H9 (cell line): Measurements from ENCODE around the gene DIS3. TPM values are rescaled to one million over a fixed set of nuclear protein-coding genes. Genes with fewer than 3 reads are reported as not detected.
"Not testable (repeated sequence)": the region's sequence is repeated elsewhere in the genome, so short reads cannot be mapped to it uniquely, and the experiment has no call there.

Source experiments
- DNase-seq: peaks from one replicate; pipeline ENCODE4 v3.0.0-alpha.2; 2017
- H2AFZ ChIP-seq: one replicate; pipeline ENCODE4 v1.6.1; 2013; ENCODE audit warnings: mild to moderate bottlenecking, low read length, control low read depth, moderate library complexity
- H2AK5ac ChIP-seq: 2 replicates; pipeline ENCODE4 v1.6.1; 2013; ENCODE audit warnings: low read length, control low read depth, mixed read lengths; ENCODE audit not compliant: insufficient read length
- H2BK120ac ChIP-seq: one replicate; pipeline ENCODE4 v1.6.1; 2013; ENCODE audit warnings: low read depth, mild to moderate bottlenecking, low read length, control low read depth, inconsistent platforms; ENCODE audit not compliant: poor library complexity, severe bottlenecking
- H2BK12ac ChIP-seq: 2 replicates; pipeline ENCODE4 v1.6.1; 2013; ENCODE audit warnings: low read length, control low read depth, mixed read lengths, low read depth; ENCODE audit not compliant: insufficient read length
- H2BK15ac ChIP-seq: 2 replicates; pipeline ENCODE4 v1.6.1; 2013; ENCODE audit warnings: low read depth, low read length, control low read depth
- H2BK20ac ChIP-seq: one replicate; pipeline ENCODE4 v1.6.1; 2013; ENCODE audit warnings: low read depth, mild to moderate bottlenecking, low read length, control low read depth, inconsistent platforms; ENCODE audit not compliant: poor library complexity, severe bottlenecking
- H2BK5ac ChIP-seq: 2 replicates; pipeline ENCODE4 v1.6.1; 2013; ENCODE audit warnings: low read length, control low read depth, mixed read lengths; ENCODE audit not compliant: insufficient read length
- H3K14ac ChIP-seq: 2 replicates; pipeline ENCODE4 v1.6.1; 2013; ENCODE audit warnings: low read length, control low read depth; ENCODE audit not compliant: insufficient read depth
- H3K18ac ChIP-seq: 2 replicates; pipeline ENCODE4 v1.6.1; 2013; ENCODE audit warnings: low read depth, mild to moderate bottlenecking, mixed read lengths, low read length, control low read depth; ENCODE audit not compliant: insufficient read length
- H3K23ac ChIP-seq: 2 replicates; pipeline ENCODE4 v1.6.1; 2013; ENCODE audit warnings: low read length, control low read depth, mixed read lengths, low read depth; ENCODE audit not compliant: insufficient read length
- H3K23me2 ChIP-seq: 2 replicates; pipeline ENCODE4 v1.6.1; 2013; ENCODE audit warnings: low read depth, mild to moderate bottlenecking, mixed read lengths, low read length, control low read depth; ENCODE audit not compliant: insufficient read length, poor library complexity, severe bottlenecking
- H3K27ac ChIP-seq: 2 replicates; pipeline ENCODE4 v1.5.1; 2013; ENCODE audit warnings: low read length, control low read depth, mixed read lengths, low read depth; ENCODE audit not compliant: insufficient read length
- H3K27me3 ChIP-seq: 2 replicates; pipeline ENCODE4 v1.6.1; 2013; ENCODE audit warnings: low read length, control low read depth, inconsistent platforms; ENCODE audit not compliant: insufficient read depth
- H3K4ac ChIP-seq: 2 replicates; pipeline ENCODE4 v1.6.1; 2013; ENCODE audit warnings: low read depth, mild to moderate bottlenecking, control low read depth, inconsistent platforms, low read length, moderate library complexity
- H3K4me1 ChIP-seq: 2 replicates; pipeline ENCODE4 v1.6.1; 2013; ENCODE audit warnings: low read length, control low read depth, inconsistent platforms; ENCODE audit not compliant: insufficient read depth
- H3K4me2 ChIP-seq: 2 replicates; pipeline ENCODE4 v1.6.1; 2013; ENCODE audit warnings: low read length, control low read depth, mixed read lengths; ENCODE audit not compliant: insufficient read length, insufficient read depth
- H3K56ac ChIP-seq: 2 replicates; pipeline ENCODE4 v1.6.1; 2013; ENCODE audit warnings: low read depth, mild to moderate bottlenecking, mixed read lengths, low read length, control low read depth; ENCODE audit not compliant: insufficient read length
- H3K79me1 ChIP-seq: 2 replicates; pipeline ENCODE4 v1.6.1; 2013; ENCODE audit warnings: low read depth, mild to moderate bottlenecking, moderate library complexity, low read length, control low read depth, inconsistent platforms; ENCODE audit not compliant: insufficient read depth, poor library complexity, severe bottlenecking
- H3K79me2 ChIP-seq: 2 replicates; pipeline ENCODE4 v1.6.1; 2013; ENCODE audit warnings: low read length, control low read depth, inconsistent platforms; ENCODE audit not compliant: insufficient read depth
- H3K9ac ChIP-seq: 2 replicates; pipeline ENCODE4 v1.6.1; 2013; ENCODE audit warnings: low read length, control low read depth, mixed read lengths; ENCODE audit not compliant: insufficient read length; ENCODE audit errors: extremely low read depth
- H3K9me3 ChIP-seq: one replicate; pipeline ENCODE4 v1.6.1; 2013; ENCODE audit warnings: low read depth, low read length, inconsistent platforms; ENCODE audit not compliant: control insufficient read depth
- H3T11ph ChIP-seq: one replicate; pipeline ENCODE4 v1.6.1; 2013; ENCODE audit warnings: mild to moderate bottlenecking, low read length, control low read depth, inconsistent platforms
- H4K20me1 ChIP-seq: one replicate; pipeline ENCODE4 v1.6.1; 2013; ENCODE audit not compliant: control insufficient read depth, insufficient read length, insufficient read depth
- H4K5ac ChIP-seq: 2 replicates; pipeline ENCODE4 v1.6.1; 2013; ENCODE audit warnings: low read depth, mild to moderate bottlenecking, mixed read lengths, low read length, control low read depth; ENCODE audit not compliant: insufficient read length
- H4K8ac ChIP-seq: replicated peaks from 2 replicates; pipeline ENCODE4 v1.6.1; 2013; ENCODE audit warnings: low read length, control low read depth, mixed read lengths, low read depth; ENCODE audit not compliant: insufficient read length
- H4K91ac ChIP-seq: 2 replicates; pipeline ENCODE4 v1.6.1; 2013; ENCODE audit warnings: low read depth, mild to moderate bottlenecking, moderate library complexity, mixed read lengths, low read length, control low read depth; ENCODE audit not compliant: insufficient read length
- H3K27ac Mint-ChIP-seq, 3 experiments: 2 replicates in 2 of 3; 3 replicates in 1 of 3; pipeline ENCODE4 v1.8.0; 2020 to 2021; ENCODE audit warnings: mixed read lengths in 3 of 3, mild to moderate bottlenecking in 1 of 3, moderate library complexity in 1 of 3
- H3K27me3 Mint-ChIP-seq: 2 replicates; pipeline ENCODE4 v1.8.0; 2021; ENCODE audit warnings: low read depth, mild to moderate bottlenecking, moderate library complexity, mixed read lengths
- H3K36me3 Mint-ChIP-seq, 3 experiments: 2 replicates in 2 of 3; 3 replicates in 1 of 3; pipeline ENCODE4 v1.8.0; 2020 to 2021; ENCODE audit warnings: low read depth in 3 of 3, mixed read lengths in 3 of 3; ENCODE audit not compliant: insufficient read depth in 1 of 3
- H3K4me1 Mint-ChIP-seq, 2 experiments: 2 replicates each; pipeline ENCODE4 v1.8.0; 2020; ENCODE audit warnings: mixed read lengths in 2 of 2
- H3K4me3 Mint-ChIP-seq, 2 experiments: 2 replicates in 1 of 2; 3 replicates in 1 of 2; pipeline ENCODE4 v1.8.0; 2020 to 2021; ENCODE audit warnings: mild to moderate bottlenecking in 2 of 2, mixed read lengths in 2 of 2, moderate library complexity in 1 of 2
- H3K9me3 Mint-ChIP-seq, 2 experiments: 2 replicates in 1 of 2; 3 replicates in 1 of 2; pipeline ENCODE4 v1.8.0; 2020; ENCODE audit warnings: mild to moderate bottlenecking in 2 of 2, mixed read lengths in 2 of 2, moderate library complexity in 1 of 2
- CTCF ChIP-seq: fragments of 200-600 bp; sonication (generic); conservative IDR thresholded peaks from 3 replicates; pipeline ENCODE4 v1.8.0; 2021; ENCODE audit warnings: antibody characterized with exemption, mild to moderate bottlenecking
- WGBS: extraction: QIAGEN DNeasy Blood & Tissue Kit; methylation state at CpG from one replicate; pipeline ENCODE4 v1.1.7; 2013; ENCODE audit warnings: missing lambda C conversion rate, low lambda C conversion rate, mixed read lengths; ENCODE audit not compliant: insufficient read length; ENCODE audit errors: extremely low coverage; 5-methylcytosine and 5-hydroxymethylcytosine counted together
- total RNA-seq: library from RNA; stranded (reverse); gene quantifications from 2 replicates; pipeline ENCODE4 v1.2.1, GENCODE V29; 2021

The DIS3 gene
- total RNA-seq, 1 experiment from 2014 or later, result 47.3 TPM

DNA sequence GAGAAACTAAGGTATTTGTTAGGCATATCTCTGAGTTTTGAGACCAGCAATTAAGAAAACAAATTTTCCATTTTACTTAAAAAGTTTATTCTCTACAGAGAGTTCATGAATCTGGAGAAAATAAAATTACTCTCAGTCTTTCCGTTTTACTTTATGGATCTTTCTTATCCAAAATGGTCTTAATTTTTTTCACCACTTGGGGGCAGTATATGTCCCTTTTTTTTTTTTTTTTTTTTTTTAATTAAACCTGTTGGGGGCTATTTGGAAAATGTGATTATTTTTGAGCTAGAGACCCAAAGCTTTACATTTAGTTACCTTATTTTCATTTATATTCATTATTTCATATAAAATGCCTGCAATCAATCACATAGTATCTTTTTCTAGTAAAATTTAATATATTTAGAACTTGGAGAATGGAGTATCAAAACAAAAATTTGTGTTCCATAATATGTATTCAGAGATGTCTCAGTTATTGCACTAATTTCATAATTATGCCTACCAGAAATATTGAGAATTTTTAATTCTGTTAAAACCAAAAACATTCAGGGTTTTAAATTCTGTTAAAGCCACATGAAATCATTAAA is 27.3 kb upstream of the DIS3 start:
- Histone ChIP-seq H3K56ac (no peak overlapping the region), H2BK5ac (no peak overlapping the region), H3K4me2 (no peak overlapping the region), H4K20me1 (no peaks in the 10 kb centered on the region), H3K9ac (no peak overlapping the region), H4K8ac (no peak overlapping the region), H3K79me1 (no peaks in the 10 kb centered on the region), H3K27ac (no peak overlapping the region), H3K23me2 (no peaks in the 10 kb centered on the region), H2BK20ac (no peak overlapping the region), H2BK15ac (no peak overlapping the region), H3K14ac (no peak overlapping the region), H3K4me1 (no peaks in the 10 kb centered on the region), H2AK5ac (no peak overlapping the region), H3K23ac (no peak overlapping the region), H3K4ac (no peak overlapping the region), H2AFZ (no peak overlapping the region), H2BK12ac (no peak overlapping the region), H3K18ac (no peak overlapping the region), H3K9me3 (no peaks in the 10 kb centered on the region), H3K27me3 (no peaks in the 10 kb centered on the region), H3K79me2 (no peaks in the 10 kb centered on the region), H4K5ac (no peak overlapping the region), H4K91ac (no peak overlapping the region), H2BK120ac (no peak overlapping the region), H3T11ph (no peak overlapping the region)
- H3K27me3 Mint-ChIP-seq, result no peaks in the 10 kb centered on the region
- no peaks in the 10 kb centered on the region for H3K9me3 Mint-ChIP-seq
- H3K36me3 Mint-ChIP-seq, result peaks cover 9 to 18% (median 16%) of the 10 kb centered on the region in 3 experiments
- peak; percentile 76 for TF ChIP-seq CTCF
- H3K4me3 Mint-ChIP-seq, result no peak overlapping the region
- H3K4me1 Mint-ChIP-seq, result no peaks in the 10 kb centered on the region
- no peak for DNase-seq
- no CpG with 5 or more reads among the region's 1 CpG for WGBS
- H3K27ac Mint-ChIP-seq, result no peak overlapping the region

- not testable (repeated sequence) for H3K56ac ChIP-seq, H2AK5ac ChIP-seq, H2BK15ac ChIP-seq, H3K23me2 ChIP-seq, H3K18ac ChIP-seq, H3K4ac ChIP-seq, H4K8ac ChIP-seq, H3K4me2 ChIP-seq, H3K9me3 Mint-ChIP-seq, H3K27me3 ChIP-seq, H2AFZ ChIP-seq, H3K9me3 ChIP-seq, H3K14ac ChIP-seq, H2BK20ac ChIP-seq, H3K79me1 ChIP-seq, DNase-seq, H3T11ph ChIP-seq, H3K4me1 ChIP-seq, H3K27me3 Mint-ChIP-seq, H3K9ac ChIP-seq, H3K23ac ChIP-seq, H4K5ac ChIP-seq, H2BK120ac ChIP-seq, H3K79me2 ChIP-seq, H2BK12ac ChIP-seq, H4K20me1 ChIP-seq, H3K27ac Mint-ChIP-seq, H3K4me3 Mint-ChIP-seq, H3K27ac ChIP-seq, H4K91ac ChIP-seq, H3K4me1 Mint-ChIP-seq, H2BK5ac ChIP-seq
- H3K36me3 Mint-ChIP-seq, result peaks cover 9 to 18% (median 14%) of the 10 kb centered on the region in 3 experiments
- no CpG with 5 or more reads among the region's 1 CpG for WGBS
Observed at GRCh38 chr13:72806514-72806913, 24.8 kb upstream of the DIS3 start.
